HG03196 (cell line): ENCODE measurements around the gene RNF175.
A peak's percentile ranks its signal among the peaks of the same experiment; 100 is the strongest.

ENCODE experiments used
- ATAC-seq: cut with Tn5 transposase; IDR thresholded peaks from one replicate; pipeline ENCODE4 v1.9.1; 2021; ENCODE audit not compliant: unreplicated experiment

Gene RNF175

GRCh38 chr4:153750197-153750817, 9.5 kb downstream of the RNF175 start:
- ATAC-seq: peak; percentile 63

DNA sequence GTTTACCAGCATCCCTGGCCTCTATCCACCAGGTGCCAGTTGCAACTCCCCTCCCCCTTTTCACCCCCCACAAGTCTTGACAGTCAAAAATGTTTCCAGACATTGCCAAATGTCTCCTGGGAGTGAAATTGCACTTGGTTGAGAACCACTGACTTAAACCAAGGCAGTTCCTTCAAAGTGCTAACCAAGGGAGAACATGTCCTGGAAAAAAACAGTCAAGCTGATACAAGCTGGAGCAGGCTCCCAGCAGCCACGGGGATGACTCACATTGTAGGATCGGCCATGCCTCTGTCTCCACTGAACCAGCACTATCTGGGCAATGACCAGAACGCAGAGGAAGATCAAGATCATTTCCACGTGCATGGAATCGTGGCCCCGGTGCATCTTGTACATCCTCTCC, 11.4 kb downstream of the RNF175 start:
- ATAC-seq: no peak

DNA sequence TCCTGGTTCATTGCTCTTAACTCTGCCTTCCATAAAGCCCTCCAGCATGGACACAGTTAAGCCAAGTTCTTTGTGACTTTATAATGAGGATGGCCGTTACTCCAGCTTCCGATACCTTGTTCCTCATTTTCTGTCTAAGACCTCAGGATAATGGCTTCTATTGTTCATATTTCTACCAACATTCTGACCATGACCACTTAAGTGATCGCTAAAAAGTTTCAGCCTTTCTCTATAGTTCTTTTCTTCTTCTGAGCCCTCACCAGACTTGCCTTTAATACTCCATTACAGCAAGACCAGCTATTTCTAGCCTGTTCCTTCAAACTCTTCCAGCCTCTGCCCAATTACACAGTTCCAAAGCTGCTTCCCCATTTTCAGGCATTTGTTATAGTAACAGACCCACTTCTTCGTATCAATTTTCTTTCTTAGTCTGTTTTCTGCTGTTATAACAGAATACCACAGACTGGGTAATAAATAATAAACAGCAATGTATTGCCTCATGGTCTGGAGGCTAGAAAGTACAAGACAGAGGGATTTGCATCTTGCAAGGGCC, 12.3 kb downstream of the RNF175 start:
- no peak for ATAC-seq

DNA sequence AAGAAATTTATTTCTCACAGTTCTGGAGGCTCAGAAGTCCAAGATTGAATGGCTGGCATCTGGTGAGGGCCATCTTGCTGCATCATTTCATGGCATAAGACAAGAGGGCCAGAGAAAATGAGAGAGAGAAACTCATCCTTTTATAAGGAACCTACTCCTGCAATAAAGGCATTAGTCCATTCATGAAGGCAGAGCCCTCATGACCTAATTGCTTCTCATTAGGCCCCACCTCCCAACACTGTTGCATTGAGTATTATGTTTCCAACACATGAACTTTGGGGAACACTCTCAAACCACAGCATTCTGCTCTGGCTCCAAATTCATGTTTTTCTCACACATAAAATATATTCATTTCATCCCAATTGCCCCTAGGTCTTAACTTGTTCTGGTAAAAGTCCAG, 14.2 kb downstream of the RNF175 start:
- ATAC-seq: no peak

DNA sequence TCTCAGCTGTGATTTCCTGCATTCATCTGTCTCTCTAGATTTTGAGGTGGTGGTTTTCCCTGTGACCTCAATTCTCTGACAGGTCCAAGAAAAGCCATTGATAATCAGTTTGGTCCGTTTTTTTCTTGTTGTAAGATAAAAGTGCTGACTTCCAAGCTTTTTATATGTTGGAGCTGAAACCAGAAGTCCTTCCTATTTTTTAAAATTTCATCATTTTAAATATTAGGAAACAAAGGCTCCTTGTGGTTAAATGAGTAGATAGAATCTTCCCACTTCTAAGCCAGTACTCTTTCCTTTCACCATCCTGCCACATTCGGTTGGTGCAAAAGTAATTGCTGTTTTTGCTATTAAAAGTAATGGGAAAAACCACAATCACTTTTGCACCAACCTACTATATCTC, 18.3 kb downstream of the RNF175 start:
- no peak for ATAC-seq

DNA sequence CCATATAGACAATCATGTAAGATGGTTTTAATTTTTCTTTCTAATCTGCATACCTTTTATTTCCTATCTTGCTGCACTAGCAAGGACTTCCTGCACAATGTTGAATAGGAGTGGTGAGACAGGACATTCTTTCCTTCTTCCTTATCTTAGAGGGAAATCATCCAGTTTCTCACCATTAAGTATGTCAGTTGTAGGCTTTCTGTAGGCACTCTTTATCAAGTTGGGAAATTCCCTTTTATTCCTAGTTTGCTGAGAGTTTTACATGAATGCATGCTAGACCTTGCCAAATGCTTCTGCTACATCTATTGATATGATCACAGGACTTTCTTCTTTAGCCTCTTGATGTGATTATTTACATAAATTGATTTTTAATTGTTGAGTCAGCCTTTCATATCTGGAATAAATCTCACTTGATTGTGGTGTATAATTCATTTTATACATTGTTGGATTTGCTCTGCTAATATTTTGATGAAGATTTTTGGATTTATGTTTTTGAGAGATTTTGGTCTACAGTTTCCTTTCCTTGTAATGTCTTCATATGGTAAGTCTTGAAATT, 23.8 kb downstream of the RNF175 start:
- no peak for ATAC-seq

- ATAC-seq: peak; percentile 73
Measured at GRCh38 chr4:153733751-153734448, 25.9 kb downstream of the RNF175 start.

GRCh38 chr4:153731239-153731638, 28.6 kb downstream of the RNF175 start:
- no peak for ATAC-seq

- no peak for ATAC-seq
Measured at GRCh38 chr4:153729895-153730294, 29.9 kb downstream of the RNF175 start.

GRCh38 chr4:153728660-153729059, 31.2 kb downstream of the RNF175 start:
- ATAC-seq: peak; percentile 60

- ATAC-seq: no peak
Measured at GRCh38 chr4:153728151-153728550, 31.7 kb downstream of the RNF175 start.

GRCh38 chr4:153725831-153726154, 34.0 kb downstream of the RNF175 start:
- ATAC-seq: no peak

DNA sequence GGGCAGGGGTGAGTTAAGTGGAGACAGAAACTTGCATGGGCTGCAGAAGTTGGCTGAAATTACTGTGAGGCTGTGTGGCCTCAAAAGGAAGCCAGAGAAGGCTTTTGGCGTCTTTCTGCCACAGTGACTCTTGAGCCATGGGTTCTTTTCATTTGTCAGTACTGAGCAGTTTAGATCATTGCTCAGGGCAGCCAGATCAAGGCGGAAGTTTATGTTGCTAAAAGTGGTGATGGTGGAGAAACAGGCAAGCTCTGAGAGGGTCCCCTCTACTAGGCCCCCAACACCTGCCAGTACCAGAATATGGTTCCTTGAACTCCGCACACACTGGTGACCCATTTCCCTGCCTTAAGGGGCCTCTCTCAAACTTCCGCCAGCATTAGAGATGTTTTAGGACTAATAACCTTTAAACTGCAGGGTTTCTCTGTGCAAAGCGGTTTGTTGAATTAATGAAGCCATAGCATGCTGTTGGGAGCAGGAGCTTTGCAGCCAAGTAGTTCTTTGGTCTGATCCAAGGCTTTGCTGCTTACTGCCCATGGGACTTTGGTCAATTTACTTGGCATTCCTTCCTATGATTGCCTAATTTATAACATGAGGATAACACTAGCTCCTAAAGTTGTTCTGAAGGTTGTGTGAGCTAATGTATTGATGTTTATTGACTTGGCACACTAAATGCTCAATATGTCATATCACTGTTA, 34.5 kb downstream of the RNF175 start:
- ATAC-seq: no peak

DNA sequence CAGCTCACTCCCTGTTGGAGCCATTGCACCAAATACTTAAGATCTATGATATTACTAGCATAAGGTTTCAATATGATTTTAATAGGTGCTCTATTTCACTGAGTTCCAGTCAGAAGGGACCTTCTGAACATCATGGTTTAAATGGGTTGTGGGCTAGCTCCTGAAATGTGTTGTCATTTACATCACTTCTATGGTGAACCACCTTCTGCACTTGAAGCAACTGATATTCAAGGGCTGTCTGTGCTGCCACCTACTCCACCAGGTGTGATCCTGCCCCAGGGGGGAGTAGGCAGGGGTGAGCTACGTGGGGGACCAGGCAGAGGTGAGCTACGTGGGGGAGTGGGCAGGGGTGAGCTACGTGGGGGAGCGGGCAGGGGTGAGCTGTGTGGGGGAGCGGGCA, 35.2 kb downstream of the RNF175 start:
- no peak for ATAC-seq

- ATAC-seq: no peak
Measured at GRCh38 chr4:153722036-153722435, 37.8 kb downstream of the RNF175 start.

- no peak for ATAC-seq
Measured at GRCh38 chr4:153713866-153714646, 45.8 kb downstream of the RNF175 start.

GRCh38 chr4:153710681-153711080, 49.1 kb downstream of the RNF175 start:
- ATAC-seq: no peak

DNA sequence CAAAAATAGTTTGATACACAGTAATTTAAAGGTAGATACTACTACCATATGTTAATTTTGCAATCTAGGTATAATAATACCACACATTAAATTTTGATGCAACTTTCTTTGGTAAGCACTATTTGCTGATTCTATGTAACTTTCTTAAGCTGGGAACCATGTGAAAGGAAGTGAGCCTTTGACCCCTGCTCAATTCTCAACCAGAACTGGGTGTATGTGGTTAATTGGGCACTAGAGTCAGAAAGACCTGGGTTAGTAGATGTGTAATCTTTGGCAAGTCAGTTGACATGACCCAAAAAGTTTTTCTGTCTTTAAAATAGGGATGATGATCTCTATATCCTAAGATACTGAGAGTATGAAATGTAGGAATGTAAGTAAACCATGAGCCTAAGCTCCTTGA, 53.3 kb downstream of the RNF175 start:
- ATAC-seq: no peak

- ATAC-seq: peak; percentile 80
Measured at GRCh38 chr4:153705743-153706468, 53.9 kb downstream of the RNF175 start.

DNA sequence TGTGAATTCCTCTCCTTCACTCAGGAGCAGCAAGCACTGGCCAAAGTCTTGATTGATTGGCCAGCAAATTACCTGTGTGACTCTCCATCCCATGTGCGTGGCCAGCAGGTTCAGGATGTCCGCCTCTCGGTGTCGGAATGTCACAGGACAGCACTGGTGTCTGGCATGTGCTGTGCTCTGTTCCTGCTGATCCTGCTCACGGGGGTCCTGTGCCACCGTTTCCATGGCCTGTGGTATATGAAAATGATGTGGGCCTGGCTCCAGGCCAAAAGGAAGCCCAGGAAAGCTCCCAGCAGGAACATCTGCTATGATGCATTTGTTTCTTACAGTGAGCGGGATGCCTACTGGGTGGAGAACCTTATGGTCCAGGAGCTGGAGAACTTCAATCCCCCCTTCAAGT, 55.3 kb downstream of the RNF175 start:
- ATAC-seq: no peak
